Neural progenitor cell (in vitro differentiated cells): Measurements from ENCODE around the gene ISCA1. TPM values are rescaled to one million over a fixed set of nuclear protein-coding genes. Genes with fewer than 3 reads are reported as not detected.

Experiments used
- DNase-seq: peaks from one replicate; pipeline ENCODE4 v3.0.0-alpha.2; 2016; ENCODE audit warnings: low spot score
- H2AFZ ChIP-seq: fragments of 200-600 bp; sonication (generic); replicated peaks from 2 replicates; pipeline ENCODE4 v1.6.1; 2016; ENCODE audit warnings: antibody characterized with exemption
- H3F3A ChIP-seq: fragments of 200-600 bp; sonication (generic); 2 replicates; pipeline ENCODE4 v1.6.1; 2016; ENCODE audit warnings: antibody characterized with exemption, low read depth
- H3K27ac ChIP-seq: fragments of 200-600 bp; sonication (generic); 2 replicates; pipeline ENCODE4 v1.5.1; 2016; ENCODE audit warnings: mild to moderate bottlenecking
- H3K27me3 ChIP-seq: fragments of 200-600 bp; sonication (generic); 2 replicates; pipeline ENCODE4 v1.6.1; 2016; ENCODE audit warnings: mild to moderate bottlenecking, moderate library complexity
- H3K36me3 ChIP-seq: fragments of 200-600 bp; sonication (generic); 2 replicates; pipeline ENCODE4 v1.5.1; 2016
- H3K4me1 ChIP-seq: fragments of 200-600 bp; sonication (generic); 2 replicates; pipeline ENCODE4 v1.6.1; 2016; ENCODE audit warnings: mixed run types
- H3K4me2 ChIP-seq: fragments of 200-600 bp; sonication (generic); 2 replicates; pipeline ENCODE4 v1.6.1; 2016
- H3K4me3 ChIP-seq: fragments of 200-600 bp; sonication (generic); 2 replicates; pipeline ENCODE4 v1.5.1; 2016
- H3K79me2 ChIP-seq: fragments of 200-600 bp; sonication (generic); 2 replicates; pipeline ENCODE4 v1.6.1; 2016; ENCODE audit warnings: low read depth
- H3K9ac ChIP-seq: fragments of 200-600 bp; sonication (generic); 2 replicates; pipeline ENCODE4 v1.6.1; 2016
- H3K9me3 ChIP-seq: fragments of 200-600 bp; sonication (generic); 2 replicates; pipeline ENCODE4 v1.5.1; 2016; ENCODE audit warnings: low read depth
- H4K20me1 ChIP-seq: fragments of 200-600 bp; sonication (generic); 2 replicates; pipeline ENCODE4 v1.6.1; 2016; ENCODE audit warnings: low read depth
- H3K27ac Mint-ChIP-seq: 3 replicates; pipeline ENCODE4 v1.8.0; 2021; ENCODE audit warnings: mixed read lengths
- H3K27me3 Mint-ChIP-seq: 2 replicates; pipeline ENCODE4 v1.8.0; 2022; ENCODE audit warnings: low read depth, mild to moderate bottlenecking, inconsistent platforms, moderate library complexity, mixed read lengths; ENCODE audit not compliant: insufficient read depth
- H3K36me3 Mint-ChIP-seq: 3 replicates; pipeline ENCODE4 v1.8.0; 2021; ENCODE audit warnings: mixed read lengths
- H3K4me1 Mint-ChIP-seq: 3 replicates; pipeline ENCODE4 v1.8.0; 2021; ENCODE audit warnings: mixed read lengths
- H3K4me3 Mint-ChIP-seq: 3 replicates; pipeline ENCODE4 v1.8.0; 2021; ENCODE audit warnings: mild to moderate bottlenecking, moderate library complexity, mixed read lengths
- H3K9me3 Mint-ChIP-seq: 3 replicates; pipeline ENCODE4 v1.8.0; 2020; ENCODE audit warnings: mixed read lengths
- CTCF ChIP-seq: fragments of 200-600 bp; sonication (generic); IDR thresholded peaks from 2 replicates; pipeline ENCODE4 v1.5.1; 2017; ENCODE audit warnings: antibody characterized with exemption, mild to moderate bottlenecking
- EZH2 ChIP-seq: fragments of 200-600 bp; sonication (generic); IDR thresholded peaks from 2 replicates; pipeline ENCODE4 v1.6.1; 2017; ENCODE audit warnings: antibody characterized with exemption, mild to moderate bottlenecking, moderate library complexity
- EZH2phosphoT487 ChIP-seq: fragments of 200-600 bp; sonication (generic); IDR thresholded peaks from 2 replicates; pipeline ENCODE4 v1.6.1; 2017; ENCODE audit warnings: antibody characterized with exemption
- small RNA-seq: library from RNA; depleted of rRNA; stranded (forward); fragments of <200 nt; gene quantifications from one replicate; pipeline ENCODE3, GENCODE V24; 2015
- total RNA-seq: library from RNA; depleted of rRNA; stranded (reverse); fragments of >200 nt; gene quantifications from 2 replicates; pipeline ENCODE4 v1.2.3, GENCODE V29; 2015; ENCODE audit warnings: low replicate concordance

The ISCA1 gene
- total RNA-seq, 1 donor from 2014 or later: 42.9 TPM

- Mint-ChIP-seq H3K4me3 (no peak overlapping the region), H3K36me3 (no peaks in the 10 kb centered on the region), H3K27me3 (no peaks in the 10 kb centered on the region), H3K4me1 (no peaks in the 10 kb centered on the region), H3K27ac (no peak overlapping the region), H3K9me3 (no peaks in the 10 kb centered on the region)
- no peaks in the 10 kb centered on the region for H3K36me3 ChIP-seq
- no peak for DNase-seq
- H3K27ac ChIP-seq: no peak overlapping the region
- H3K4me2 ChIP-seq: no peak overlapping the region
- no peaks in the 10 kb centered on the region for H3K27me3 ChIP-seq
- no peaks in the 10 kb centered on the region for H3K79me2 ChIP-seq
- H3K9me3 ChIP-seq: no peaks in the 10 kb centered on the region
- TF ChIP-seq CTCF (no peak), EZH2 (no peak), EZH2phosphoT487 (no peak)
- no peaks in the 10 kb centered on the region for H3K4me1 ChIP-seq
- no peaks in the 10 kb centered on the region for H3F3A ChIP-seq
- H2AFZ ChIP-seq: no peak overlapping the region
- H4K20me1 ChIP-seq: no peaks in the 10 kb centered on the region
- no peak overlapping the region for H3K9ac ChIP-seq
- H3K4me3 ChIP-seq: no peak overlapping the region
These were observed 62.7 kb downstream of the ISCA1 start for GRCh38 chr9:86219606-86220005.

- H2AFZ ChIP-seq: no peak overlapping the region
- no peaks in the 10 kb centered on the region for H3K36me3 Mint-ChIP-seq
- no peaks in the 10 kb centered on the region for H3K27me3 ChIP-seq
These were observed 65.1 kb downstream of the ISCA1 start for GRCh38 chr9:86217076-86217755.

More at GRCh38 chr9:86217076-86217755, 65.1 kb downstream of the ISCA1 start:
- Mint-ChIP-seq H3K4me1 (no peaks in the 10 kb centered on the region), H3K9me3 (no peaks in the 10 kb centered on the region), H3K4me3 (no peak overlapping the region), H3K27me3 (peaks cover 4% of the 10 kb centered on the region), H3K27ac (no peak overlapping the region)
- H4K20me1 ChIP-seq: no peaks in the 10 kb centered on the region
- H3K9me3 ChIP-seq: no peaks in the 10 kb centered on the region
- TF ChIP-seq EZH2 (no peak), EZH2phosphoT487 (no peak)
- H3K4me2 ChIP-seq: no peak overlapping the region
- no peak for DNase-seq
- H3K27ac ChIP-seq: no peak overlapping the region
- H3K9ac ChIP-seq: no peak overlapping the region
- no peaks in the 10 kb centered on the region for H3K36me3 ChIP-seq
- H3K4me3 ChIP-seq: no peak overlapping the region
- no peaks in the 10 kb centered on the region for H3K79me2 ChIP-seq
- H3F3A ChIP-seq: no peaks in the 10 kb centered on the region
- no peaks in the 10 kb centered on the region for H3K4me1 ChIP-seq

Small RNA genes lying within 50 kb of the gene (small RNA-seq; reads per million reads assigned to genes)
- gene AL137849.1 (not detected), gene RN7SKP264 (not detected)

Other genes starting within 250 kb of the ISCA1 start
- gene GOLM1, start 183.0 kb downstream of the ISCA1 start, total RNA-seq: 73.7 and 83.5 TPM in 2 replicates
- gene C9orf153, start 22.9 kb downstream of the ISCA1 start, total RNA-seq: 0.25 TPM in 1 of 2 replicates, not detected in the other
- gene TUT7, start 71.9 kb upstream of the ISCA1 start, total RNA-seq: 17.7 and 28.5 TPM in 2 replicates